Renal cortical epithelial cell (primary cell): ENCODE results near the gene UFD1. TPM values are rescaled to one million over a fixed set of nuclear protein-coding genes. Genes with fewer than 3 reads are reported as not detected.

Experiments
- DNase-seq: peaks from one replicate; pipeline ENCODE4 v3.0.0-alpha.2; 2011; ENCODE audit warnings: low read depth
- total RNA-seq: library from RNA; depleted of rRNA; stranded (reverse); fragments of >200 nt; gene quantifications from 2 replicates; pipeline ENCODE4 v1.2.3, GENCODE V29; 2014

Gene UFD1
- total RNA-seq, 1 donor from 2014 or later: 44.9 TPM

DNA sequence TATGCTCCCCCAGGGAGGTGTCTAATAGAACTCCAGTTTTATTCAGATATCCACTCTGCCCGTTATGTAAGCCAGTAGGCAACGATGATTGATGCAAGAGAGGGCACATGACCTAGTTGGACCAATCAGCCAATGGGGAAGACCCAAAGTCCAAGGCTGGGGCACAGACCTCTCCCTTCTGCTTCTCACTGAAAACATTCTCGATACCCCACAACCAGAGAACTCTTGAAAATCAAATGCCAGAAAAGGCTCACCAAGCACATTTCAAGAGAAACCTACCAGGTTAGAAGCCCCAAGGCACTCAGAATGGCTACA lies 54.9 kb downstream of the UFD1 start:
- DNase-seq: no peak

DNA sequence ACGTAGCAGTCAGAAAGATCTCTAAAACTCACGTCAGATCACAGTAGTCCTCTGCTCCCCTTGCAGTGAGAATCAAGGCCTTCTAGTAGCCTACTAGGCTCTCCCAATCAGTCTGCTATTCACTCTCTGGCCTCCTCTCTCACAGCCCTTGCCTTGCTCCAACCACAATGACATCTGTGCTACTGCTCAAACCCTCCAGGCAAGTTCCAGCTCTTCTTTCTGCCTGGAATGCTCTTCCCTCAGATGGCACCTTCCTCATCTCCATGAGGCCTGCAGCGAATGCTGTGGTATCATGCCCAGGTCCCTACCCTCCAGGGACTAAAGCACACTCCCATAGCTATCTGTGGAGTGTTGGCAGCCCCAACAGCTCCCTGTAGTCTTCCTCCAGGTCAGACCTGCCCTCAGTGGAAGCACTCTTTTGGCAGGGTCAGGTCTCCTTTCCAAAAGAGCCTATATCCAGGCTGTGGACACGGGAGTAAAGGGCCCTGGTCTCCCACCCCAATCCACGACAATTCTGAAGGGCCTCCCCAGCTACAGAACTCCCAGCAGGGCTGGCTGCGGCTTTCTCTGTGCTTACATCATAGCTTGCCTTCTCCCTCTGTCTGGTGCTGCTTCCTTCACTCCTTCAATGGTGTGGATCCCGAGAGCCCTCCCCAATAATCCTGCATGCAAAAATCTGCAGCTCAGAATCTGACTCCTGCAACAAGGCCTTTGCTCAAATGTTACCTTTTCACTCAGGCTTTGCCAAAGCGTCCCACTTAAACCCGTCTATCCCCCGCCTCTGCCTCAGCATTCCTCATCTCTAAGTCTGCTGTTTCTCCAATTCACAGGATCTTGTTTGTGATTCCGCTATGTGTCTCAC lies 56.3 kb downstream of the UFD1 start:
- no peak for DNase-seq

DNA sequence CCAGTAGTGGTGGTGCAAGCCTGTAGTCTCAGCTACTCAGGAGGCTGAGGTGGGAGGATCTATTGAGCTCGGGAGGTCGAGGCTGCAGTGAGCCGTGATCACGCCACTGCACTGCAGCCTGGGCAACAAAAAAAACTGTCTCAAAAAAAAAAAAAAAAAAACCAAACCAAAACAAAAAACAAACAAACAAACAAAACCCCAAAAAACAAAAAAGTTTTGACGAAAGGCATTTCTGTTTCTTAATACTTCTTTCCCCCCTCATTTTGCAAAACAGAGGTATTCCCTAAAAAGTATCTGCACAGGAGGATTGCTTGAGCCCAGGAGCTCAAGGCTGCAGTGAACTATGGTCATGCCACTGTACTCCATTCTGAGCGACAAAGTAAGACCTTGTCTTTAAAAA lies 58.7 kb downstream of the UFD1 start:
- no peak for DNase-seq

DNA sequence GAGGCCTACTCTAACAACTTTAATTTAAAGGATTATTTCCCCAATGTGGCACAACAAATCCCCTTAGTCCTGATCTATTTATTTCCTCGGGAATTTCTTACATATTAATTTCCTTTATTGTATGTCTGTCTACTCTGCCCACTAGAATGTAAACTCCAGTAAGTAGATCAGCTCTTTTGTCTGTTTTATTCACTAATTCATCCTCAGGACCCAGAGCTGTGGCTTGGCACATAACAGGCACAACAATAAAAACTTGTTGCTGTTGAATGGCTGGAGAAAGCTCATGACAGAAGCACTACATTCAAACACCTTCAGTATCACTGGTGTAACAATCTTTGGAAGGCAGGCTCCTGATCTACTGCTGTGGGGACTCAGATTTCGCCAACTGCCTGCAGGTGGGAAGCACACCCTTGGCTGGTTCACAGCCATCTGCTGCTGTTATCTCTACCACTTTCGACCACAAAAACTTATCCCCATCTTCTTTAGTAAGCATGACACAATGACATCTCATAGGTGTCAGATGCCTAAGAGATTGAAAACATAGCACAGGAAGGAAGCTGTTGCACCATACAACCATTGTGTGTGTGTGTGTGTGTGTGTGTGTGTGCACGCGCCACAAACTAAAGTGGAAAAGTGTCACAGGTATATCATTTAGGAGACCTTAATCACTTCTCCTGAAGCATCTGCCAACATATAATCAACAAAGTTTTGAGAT lies 59.4 kb downstream of the UFD1 start:
- no peak for DNase-seq

DNA sequence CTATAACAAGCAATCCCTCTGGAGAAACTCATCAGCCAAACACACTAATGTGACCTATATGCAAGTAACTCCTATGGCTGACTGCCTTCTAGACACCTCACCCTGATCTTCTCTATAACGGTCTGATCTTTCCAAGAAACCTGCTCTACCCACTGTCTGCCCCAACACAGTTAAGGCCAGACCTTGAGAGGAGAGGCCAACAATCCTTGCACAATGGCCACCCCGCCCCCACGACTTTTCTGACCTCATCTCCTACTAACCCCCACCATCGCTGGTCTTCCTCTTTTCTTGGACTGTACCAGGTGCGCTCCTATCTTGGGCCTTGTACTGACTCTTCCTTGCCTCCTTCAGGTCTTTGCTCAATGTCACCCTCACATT lies 59.9 kb downstream of the UFD1 start:
- no peak for DNase-seq

DNA sequence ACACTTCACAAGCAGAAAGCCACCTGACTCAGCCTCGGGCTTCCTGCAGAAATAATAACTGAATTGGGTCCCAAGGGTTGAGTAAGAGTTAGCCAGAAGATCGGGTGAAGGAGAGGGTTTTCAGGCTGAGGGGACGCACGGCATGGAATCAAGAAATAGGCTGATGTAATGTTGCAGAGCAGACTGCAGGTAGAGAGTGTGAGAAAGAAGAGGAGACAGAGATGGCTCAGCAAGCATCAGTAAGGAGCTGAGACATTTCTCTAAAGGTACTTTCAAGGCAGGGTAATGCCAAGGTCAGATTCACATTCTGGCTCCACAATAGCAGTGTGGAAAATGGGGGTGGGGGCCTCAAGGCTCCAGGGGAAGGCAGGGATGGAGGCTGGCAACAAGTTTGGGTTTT lies 66.1 kb downstream of the UFD1 start:
- DNase-seq: no peak

DNA sequence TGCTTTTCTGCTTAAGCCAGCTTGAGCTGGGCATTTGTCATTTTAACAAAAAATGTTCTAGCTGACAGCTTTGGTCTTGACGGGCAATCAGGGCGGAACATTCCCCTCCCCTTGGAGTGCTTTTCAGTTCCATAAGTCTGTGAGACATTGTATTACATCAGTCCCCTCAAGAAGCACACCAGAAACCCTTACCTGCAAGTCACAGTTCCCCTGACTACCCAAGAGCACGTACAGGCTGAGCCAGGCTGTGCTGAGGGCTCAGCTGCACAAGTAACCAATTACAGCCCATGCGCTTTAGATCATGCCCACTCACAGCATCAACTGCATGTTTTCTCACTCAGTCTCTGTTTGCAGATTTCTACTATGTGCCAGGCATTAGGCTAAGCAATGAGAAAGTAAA lies 66.5 kb downstream of the UFD1 start:
- DNase-seq: no peak

DNA sequence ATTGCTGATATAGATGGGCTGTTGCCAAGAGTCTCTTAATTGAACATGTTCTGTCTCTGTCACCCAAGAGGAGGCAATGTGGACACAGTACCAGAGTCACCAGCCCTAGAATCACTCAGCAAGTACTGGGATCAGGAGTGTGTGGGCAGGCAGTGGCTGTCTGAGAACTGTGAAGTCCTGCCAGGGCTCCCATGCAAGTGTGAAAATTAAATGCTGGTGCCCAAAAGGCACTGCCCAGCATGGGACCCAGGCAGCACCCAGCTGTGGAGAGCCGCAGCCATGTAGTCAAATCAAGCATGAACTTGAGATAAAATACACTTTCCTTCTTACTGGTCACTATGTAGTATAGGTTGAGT lies 67.3 kb downstream of the UFD1 start:
- DNase-seq: no peak

DNA sequence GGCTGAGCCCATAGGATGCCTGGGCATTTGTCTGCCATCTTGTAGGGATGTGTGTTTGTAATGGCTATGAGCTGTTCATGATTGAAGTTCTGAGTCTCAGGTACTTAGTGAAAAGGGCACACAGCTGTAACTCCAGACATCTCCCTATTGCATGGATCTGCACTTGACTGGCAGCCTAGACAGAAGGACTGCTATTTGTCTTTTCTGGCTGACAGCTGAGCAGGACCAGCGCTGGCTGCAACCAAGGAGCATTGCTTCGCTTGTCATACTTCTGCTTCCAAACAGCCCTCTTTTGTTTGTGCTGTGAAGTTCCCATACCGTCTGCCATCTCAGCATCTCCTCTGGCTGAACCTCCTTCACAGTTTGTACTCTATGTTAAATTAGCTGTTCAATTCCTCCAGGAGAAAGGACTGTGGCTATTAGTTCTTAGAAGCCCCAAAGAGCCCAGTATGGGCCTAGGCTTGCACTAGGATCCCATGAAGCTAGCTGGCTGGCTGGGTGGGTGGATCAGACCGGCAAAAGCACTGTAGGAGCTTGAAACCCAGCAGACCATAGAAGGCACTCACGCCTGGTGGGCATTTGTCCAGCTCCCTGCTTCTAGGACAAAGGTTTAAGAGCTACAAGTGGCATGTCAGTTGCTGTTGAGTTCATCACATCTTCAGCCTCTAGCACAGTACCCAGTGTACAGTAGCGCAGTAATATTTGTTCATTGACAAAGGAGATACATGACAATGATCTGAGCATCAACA lies 67.9 kb downstream of the UFD1 start:
- peak; percentile 30 for DNase-seq

DNA sequence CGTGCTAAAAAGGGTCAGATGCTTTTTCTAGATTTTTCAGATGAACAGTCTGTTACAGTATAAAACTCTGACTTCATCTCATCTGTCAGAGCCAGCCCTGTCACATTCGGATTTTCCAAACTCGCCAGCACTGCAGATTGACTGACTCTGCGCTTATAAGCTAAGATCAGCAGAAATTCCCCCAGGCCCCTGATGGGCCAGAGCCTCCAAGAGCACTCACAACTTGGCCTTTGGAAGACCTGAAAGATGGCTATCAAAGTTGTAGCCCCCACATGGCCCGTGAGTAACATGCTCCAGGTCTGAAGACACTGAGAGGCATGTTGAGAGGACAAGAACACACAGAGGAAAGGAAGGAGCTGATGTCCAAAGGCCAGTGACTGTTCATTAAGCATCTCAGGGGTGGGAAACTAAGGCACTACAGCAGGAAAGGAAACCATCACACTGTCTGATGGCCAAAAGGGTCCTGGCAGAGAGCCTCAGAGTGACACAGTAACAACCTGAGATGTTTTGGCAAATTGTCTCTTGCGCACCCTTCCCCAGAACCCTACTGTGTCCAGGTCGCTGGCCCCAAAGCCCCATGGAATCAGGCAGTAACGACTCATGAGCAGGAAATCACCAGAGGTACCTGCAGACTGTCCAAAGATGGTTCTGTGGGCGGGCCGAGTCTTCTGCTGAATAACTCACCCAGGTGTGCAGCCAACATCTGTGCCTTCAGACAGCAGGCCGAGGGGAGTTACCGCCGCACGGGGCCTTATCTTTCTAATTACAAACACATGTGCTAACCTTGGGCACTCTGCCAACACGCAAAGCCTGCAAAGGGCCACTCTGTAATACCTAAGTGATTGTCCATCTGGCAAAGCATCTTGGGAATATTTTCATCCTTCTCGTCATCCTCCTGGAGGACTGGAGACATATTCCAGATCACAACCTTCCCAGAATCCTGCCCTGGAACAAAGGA lies 71.1 kb downstream of the UFD1 start:
- no peak for DNase-seq

DNA sequence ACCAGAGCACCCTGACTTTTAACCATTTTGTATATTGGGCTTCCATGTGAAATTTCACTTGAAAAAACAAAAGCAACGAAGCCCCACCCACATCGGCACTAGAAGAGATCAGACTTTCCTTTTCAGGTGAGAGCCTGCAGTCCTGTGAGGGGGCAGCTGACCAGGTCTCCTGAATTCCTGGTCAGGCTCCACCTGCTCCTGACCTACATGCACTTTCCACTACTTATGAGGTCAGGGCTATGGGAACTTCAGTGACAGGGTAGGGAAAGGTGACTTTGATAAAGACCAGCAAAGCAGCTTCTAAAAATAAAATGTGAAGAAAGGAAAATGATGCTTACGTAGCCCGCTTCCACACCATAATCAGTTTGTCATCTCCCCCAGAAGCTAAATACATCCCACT lies 72.1 kb downstream of the UFD1 start:
- no peak for DNase-seq

DNA sequence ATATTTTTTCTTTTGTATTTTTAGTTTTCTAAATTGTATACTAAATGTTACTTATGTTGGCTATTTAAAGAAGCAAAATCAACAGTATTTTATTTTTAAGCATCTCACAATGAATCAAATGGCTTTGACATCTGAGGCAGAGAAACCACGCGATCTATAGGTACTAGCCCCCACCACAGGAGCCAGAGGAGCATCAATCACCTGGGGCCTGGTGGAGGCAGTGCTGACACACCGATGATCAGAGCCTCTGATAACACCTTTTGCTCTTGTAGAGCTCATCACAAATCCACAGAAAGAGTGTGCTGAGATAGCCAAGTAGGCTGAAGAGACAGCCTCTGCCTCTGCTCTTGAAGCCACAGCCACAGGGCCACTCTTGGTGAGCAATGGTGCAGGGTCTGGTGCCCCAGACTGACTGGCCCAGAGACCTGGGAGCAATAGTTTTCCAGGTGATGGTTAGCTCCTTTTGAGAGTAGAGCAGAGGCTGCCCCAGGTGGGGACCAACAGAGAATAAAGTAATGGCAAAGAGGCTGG lies 72.6 kb downstream of the UFD1 start:
- no peak for DNase-seq

DNA sequence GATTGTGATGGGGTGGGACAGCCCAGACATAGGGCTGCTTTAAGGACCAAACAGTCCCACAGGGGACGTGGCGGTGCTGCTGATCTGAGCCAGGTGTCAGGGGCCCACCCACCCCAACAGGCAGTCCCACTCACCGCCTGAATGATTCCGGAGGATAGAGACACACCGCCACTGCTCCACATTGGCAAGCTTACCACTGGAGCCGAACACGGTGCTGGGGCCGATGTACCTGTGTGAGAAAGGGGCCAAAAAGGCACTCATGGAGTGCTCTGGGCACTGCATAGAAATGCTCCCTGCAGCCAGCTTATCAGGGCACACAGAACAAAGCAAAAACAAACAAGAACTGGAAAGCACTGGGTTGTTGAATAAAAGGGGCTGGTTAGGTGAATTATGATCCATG lies 73.3 kb downstream of the UFD1 start:
- DNase-seq: no peak

DNA sequence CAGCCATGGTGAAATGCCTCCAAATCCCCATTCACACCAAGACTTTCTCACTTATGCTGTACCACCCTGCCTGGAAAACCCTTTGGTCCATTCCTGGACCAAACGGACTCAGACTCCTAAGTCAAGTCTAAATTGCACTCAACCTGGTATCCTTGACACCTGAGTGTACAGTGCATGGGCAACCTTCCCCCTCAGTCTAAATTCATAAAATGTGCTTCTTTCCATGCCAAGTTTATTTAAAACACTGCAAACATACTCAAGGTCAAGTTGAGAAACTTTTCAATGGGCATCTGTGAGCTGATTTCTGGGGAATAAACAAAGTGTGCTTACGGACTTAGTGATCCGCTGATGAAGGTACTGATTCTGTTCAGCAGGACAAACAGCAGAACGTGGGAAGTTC lies 73.9 kb downstream of the UFD1 start:
- DNase-seq: no peak

DNA sequence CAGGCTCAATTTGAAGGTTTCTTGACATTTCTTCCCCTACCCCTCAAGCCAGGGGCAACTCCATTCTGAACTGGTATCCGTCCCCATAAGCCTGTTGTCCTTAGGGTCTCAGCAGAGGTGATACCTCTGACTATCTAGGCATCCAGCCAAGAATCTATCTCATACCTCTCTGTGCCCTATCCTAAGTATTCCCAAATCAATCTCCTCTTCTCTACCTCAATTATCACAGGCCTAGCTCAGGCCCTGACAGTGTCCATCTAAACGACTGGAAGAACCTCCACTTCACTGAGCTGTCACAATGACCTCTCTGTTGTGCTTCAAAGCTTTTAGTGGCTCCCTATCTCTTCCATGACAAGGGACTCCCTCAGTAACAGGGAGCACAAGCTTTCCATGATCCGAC lies 74.3 kb downstream of the UFD1 start:
- DNase-seq: no peak

DNA sequence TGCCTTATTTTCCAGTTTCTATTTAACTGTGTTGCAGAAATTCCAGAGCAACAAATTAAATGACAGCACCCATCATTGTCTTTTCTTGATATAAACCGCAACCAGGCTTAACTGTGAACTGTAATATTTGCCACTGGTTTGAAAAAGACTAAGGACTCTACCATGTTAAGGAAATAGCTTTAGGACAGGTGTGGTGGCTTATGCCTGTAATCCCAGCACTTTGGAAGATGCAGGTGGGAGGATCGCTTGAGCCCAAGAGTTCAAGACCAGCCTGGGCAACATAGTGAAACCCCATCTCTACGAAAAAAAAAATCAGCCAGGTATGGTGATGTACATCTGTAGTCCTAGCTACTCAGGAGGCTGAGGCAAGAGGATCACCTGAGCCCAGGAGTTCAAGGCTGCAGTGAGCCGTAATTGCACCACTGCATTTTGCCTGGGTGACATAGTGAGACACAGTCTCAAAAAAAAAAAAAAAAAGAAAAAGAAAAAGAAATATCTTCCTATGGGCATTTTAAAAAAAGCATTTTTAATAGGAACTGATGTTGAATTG lies 76.3 kb downstream of the UFD1 start:
- DNase-seq: no peak

DNA sequence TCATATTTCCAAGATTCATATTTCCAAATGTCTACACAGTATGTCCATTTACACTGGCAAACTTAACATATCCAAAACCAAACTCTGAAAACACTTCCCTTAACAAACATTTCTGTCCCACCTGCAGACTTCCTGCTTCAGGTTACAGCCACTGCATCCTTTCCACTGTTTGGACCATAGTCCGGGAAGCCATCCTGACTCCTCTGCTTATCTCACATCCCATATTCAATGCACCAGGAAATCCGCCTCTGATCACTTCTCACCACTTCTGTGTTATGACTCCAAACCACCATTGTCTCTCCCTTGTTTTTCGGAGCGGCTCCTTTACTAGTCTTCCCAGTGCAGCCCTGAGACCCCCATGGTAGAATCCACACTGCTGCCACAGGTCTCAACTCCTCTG lies 77.5 kb downstream of the UFD1 start:
- no peak for DNase-seq

DNA sequence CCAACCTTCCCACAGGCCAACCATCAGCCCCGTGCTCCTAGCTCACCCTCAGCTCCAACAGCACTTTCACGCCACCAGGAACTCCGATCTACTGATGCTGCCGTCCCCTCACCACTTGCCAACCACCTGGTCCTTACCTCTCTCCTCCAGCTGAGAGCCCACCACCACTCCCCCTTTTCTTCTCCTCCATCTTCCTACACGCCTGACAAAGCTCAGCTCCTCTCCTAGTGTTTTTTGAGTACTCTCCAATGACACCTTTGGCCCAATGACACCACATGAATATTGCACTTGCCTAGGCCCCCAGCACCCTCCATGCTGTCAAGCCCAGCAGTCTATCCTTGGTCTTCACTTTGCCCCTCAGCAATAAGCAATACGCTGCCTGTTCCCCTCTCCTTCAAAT lies 78.1 kb downstream of the UFD1 start:
- no peak for DNase-seq
